ENCODE data around the gene CASR. TPM values are rescaled to one million over a fixed set of nuclear protein-coding genes. Genes with fewer than 3 reads are reported as not detected.

CASR gene, protein sequence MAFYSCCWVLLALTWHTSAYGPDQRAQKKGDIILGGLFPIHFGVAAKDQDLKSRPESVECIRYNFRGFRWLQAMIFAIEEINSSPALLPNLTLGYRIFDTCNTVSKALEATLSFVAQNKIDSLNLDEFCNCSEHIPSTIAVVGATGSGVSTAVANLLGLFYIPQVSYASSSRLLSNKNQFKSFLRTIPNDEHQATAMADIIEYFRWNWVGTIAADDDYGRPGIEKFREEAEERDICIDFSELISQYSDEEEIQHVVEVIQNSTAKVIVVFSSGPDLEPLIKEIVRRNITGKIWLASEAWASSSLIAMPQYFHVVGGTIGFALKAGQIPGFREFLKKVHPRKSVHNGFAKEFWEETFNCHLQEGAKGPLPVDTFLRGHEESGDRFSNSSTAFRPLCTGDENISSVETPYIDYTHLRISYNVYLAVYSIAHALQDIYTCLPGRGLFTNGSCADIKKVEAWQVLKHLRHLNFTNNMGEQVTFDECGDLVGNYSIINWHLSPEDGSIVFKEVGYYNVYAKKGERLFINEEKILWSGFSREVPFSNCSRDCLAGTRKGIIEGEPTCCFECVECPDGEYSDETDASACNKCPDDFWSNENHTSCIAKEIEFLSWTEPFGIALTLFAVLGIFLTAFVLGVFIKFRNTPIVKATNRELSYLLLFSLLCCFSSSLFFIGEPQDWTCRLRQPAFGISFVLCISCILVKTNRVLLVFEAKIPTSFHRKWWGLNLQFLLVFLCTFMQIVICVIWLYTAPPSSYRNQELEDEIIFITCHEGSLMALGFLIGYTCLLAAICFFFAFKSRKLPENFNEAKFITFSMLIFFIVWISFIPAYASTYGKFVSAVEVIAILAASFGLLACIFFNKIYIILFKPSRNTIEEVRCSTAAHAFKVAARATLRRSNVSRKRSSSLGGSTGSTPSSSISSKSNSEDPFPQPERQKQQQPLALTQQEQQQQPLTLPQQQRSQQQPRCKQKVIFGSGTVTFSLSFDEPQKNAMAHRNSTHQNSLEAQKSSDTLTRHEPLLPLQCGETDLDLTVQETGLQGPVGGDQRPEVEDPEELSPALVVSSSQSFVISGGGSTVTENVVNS
- total RNA-seq = under 1 TPM in 1 of 4 donors, not detected in 3; under 0.01 TPM

DNA sequence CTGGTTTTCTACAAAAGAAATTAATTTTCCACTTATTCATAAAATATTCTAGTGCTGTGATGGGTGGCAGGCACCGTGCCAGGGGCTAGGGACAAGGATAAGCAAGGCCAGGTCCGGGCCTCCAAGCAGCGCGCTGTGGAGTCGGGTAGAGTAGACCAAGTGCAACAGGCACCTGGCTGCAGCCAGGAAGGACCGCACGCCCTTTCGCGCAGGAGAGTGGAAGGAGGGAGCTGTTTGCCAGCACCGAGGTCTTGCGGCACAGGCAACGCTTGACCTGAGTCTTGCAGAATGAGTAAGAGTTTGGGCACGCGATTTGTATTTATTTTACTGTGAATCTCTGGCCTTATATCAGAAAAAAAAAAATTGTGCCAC lies at the start of gene CASR:
CASR (plus strand) TSS at position 148 of the 372 bp plus-strand sequence. CDS start 70,522 bp downstream, outside the sequence.
- TF ChIP-seq, protein P1, sequence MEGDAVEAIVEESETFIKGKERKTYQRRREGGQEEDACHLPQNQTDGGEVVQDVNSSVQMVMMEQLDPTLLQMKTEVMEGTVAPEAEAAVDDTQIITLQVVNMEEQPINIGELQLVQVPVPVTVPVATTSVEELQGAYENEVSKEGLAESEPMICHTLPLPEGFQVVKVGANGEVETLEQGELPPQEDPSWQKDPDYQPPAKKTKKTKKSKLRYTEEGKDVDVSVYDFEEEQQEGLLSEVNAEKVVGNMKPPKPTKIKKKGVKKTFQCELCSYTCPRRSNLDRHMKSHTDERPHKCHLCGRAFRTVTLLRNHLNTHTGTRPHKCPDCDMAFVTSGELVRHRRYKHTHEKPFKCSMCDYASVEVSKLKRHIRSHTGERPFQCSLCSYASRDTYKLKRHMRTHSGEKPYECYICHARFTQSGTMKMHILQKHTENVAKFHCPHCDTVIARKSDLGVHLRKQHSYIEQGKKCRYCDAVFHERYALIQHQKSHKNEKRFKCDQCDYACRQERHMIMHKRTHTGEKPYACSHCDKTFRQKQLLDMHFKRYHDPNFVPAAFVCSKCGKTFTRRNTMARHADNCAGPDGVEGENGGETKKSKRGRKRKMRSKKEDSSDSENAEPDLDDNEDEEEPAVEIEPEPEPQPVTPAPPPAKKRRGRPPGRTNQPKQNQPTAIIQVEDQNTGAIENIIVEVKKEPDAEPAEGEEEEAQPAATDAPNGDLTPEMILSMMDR (IDR thresholded peaks at IDR 0.05; ENCODE audit: low read depth) = no peak

GRCh38 chr3:122146466-122146865 lies 37.0 kb upstream of the CASR start:
- TF ChIP-seq, protein P1 (IDR thresholded peaks at IDR 0.05; ENCODE audit: low read depth) = no peak

- TF ChIP-seq, protein P1 (IDR thresholded peaks at IDR 0.05; ENCODE audit: low read depth) = no peak
Measured at GRCh38 chr3:122148941-122149627, 34.4 kb upstream of the CASR start.

DNA sequence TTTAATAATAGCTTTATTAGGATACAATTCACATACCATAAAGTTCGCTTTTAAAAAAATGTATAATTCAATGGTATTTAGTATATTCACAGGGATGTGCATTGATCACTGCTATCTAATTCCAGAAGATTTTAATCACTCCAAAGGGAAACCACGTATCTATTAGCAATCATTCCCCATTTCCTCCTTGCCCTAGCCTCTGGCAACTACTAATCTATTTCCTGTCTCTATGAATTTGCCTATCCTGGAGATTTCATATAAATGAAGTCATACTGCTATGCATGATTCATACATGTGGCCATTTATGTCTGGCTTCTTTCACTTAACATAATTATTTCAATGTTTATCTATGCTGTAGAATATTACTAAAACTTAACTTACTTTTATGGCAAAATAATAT lies 32.0 kb upstream of the CASR start:
- TF ChIP-seq, protein P1 (IDR thresholded peaks at IDR 0.05; ENCODE audit: low read depth) = no peak

DNA sequence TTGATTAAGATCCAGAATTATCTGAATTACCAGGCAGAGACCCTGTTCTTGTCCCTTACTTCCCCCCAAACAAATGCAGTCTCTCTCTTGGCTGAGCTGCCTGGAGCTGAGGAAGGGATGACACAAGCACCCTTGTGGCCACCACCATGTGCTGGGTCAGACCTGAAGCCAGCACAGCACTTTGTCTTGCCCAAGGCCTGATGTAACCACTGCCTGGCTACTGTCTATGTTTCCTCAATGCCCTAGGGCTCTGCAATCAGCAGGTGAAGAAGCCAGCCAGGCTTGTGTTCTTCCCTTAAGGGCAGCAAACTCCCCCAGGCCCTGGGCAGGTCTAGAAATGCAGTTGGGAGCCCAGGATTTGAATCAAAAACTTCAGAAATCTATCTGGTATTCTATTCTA lies 15.8 kb upstream of the CASR start:
- TF ChIP-seq, protein P1 (IDR thresholded peaks at IDR 0.05; ENCODE audit: low read depth) = no peak

- TF ChIP-seq, protein P1 (IDR thresholded peaks at IDR 0.05; ENCODE audit: low read depth) = no peak
Measured at GRCh38 chr3:122168044-122168443, 15.4 kb upstream of the CASR start.
